Neural cell (in vitro differentiated cells): ENCODE measurements around the gene SPOCD1.

Source experiments
- CTCF ChIP-seq: fragments of 450-650 bp; IDR thresholded peaks from 2 replicates; pipeline ENCODE4 v1.5.1; 2014; ENCODE audit warnings: antibody characterized with exemption, mild to moderate bottlenecking, moderate library complexity; ENCODE audit not compliant: poor library complexity, severe bottlenecking
- EP300 ChIP-seq: fragments of 450-650 bp; conservative IDR thresholded peaks from 2 replicates; pipeline ENCODE4 v1.6.1; 2014; ENCODE audit warnings: antibody characterized with exemption, mild to moderate bottlenecking, moderate library complexity; ENCODE audit not compliant: poor library complexity, severe bottlenecking
- EZH2 ChIP-seq: fragments of 200-600, 300-800 bp; shearing (Covaris generic), sonication (generic); IDR thresholded peaks from 2 replicates; pipeline ENCODE4 v1.6.1; 2014; ENCODE audit warnings: antibody characterized with exemption, low read length, borderline replicate concordance, mild to moderate bottlenecking; ENCODE audit not compliant: insufficient read depth, poor library complexity, severe bottlenecking
- POLR2AphosphoS5 ChIP-seq: IDR thresholded peaks from 2 replicates; pipeline ENCODE4 v1.6.1; 2012
- RAD21 ChIP-seq: fragments of 450-650 bp; conservative IDR thresholded peaks from 2 replicates; pipeline ENCODE4 v1.6.1; 2014; ENCODE audit warnings: antibody characterized with exemption, mild to moderate bottlenecking, moderate library complexity
- SMC3 ChIP-seq: fragments of 450-650 bp; conservative IDR thresholded peaks from 2 replicates; pipeline ENCODE4 v1.6.1; 2014; ENCODE audit warnings: antibody characterized with exemption, mild to moderate bottlenecking, moderate library complexity; ENCODE audit not compliant: poor library complexity

GRCh38 chr1:31834501-31834900, 18.7 kb upstream of the SPOCD1 start:
- no peak for TF ChIP-seq EZH2
- no peak for TF ChIP-seq CTCF
- no peak for TF ChIP-seq RAD21
- TF ChIP-seq POLR2AphosphoS5: no peak
- TF ChIP-seq SMC3: no peak
- TF ChIP-seq EP300: no peak
